Ovary (tissue), 3 donors: ENCODE data around the gene SYT14.

Source experiments
- CTCF ChIP-seq, 3 donors: fragments of 450-650 bp in 2 of 3; fragments of 200-600 bp in 1 of 3; IDR thresholded peaks; one replicate each; pipeline versions ENCODE4 v1.5.1 to v1.8.0; 2016 to 2022; ENCODE audit warnings: antibody characterized with exemption in 3 of 3, mild to moderate bottlenecking in 1 of 3
- POLR2A ChIP-seq: fragments of 450-650 bp; IDR thresholded peaks from one replicate; pipeline ENCODE4 v1.6.1; 2017; ENCODE audit warnings: antibody characterized with exemption, mild to moderate bottlenecking, moderate library complexity
- donor health status: DM: no; HTN: no; CAD: no.

- TF ChIP-seq CTCF (IDR thresholded peaks at IDR 0.05) (no peak), POLR2A (no peak)
These were observed 135.0 kb downstream of the SYT14 start for GRCh38 chr1:210072896-210073504.
